Measurements from ENCODE around the gene TAMALIN.

DNA sequence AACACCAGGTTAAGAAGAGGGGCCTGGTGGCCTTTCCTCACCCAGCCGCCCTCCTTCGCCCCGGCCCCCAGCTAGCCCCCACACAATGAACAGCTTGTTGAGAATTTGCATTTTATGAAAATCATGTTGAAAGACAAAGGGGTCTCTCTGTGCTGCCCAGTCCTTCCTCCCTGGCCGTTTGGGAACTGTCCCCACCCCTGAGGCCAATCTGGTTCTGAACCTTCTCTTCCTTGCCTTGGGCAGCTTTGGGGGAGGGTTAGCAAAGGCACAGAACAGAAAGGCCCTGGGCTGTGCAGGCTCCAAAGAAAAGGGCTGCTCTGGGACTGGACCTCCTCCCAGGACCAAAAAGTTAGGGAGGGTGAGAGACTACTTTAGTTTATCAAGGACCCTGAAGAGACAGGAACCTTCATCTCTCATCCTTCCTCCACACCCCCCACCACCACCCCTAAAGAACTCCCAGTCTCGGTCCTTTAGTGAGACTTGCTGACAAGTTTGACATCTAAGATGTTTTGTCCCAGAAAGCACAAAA is 1.3 kb downstream of the TAMALIN start:
- TF ChIP-seq EZH2 (IDR thresholded peaks at IDR 0.05): no peak
- TF ChIP-seq POLR2AphosphoS5 (IDR thresholded peaks at IDR 0.05; ENCODE audit: borderline replicate concordance, low read depth, low read length): no peak
